ENCODE results near the gene CFAP299. TPM values are rescaled to one million over a fixed set of nuclear protein-coding genes. Genes with fewer than 3 reads are reported as not detected.

The CFAP299 gene
- total RNA-seq, 1 donor from 2014 or later, result not detected

GRCh38 chr4:80486603-80487002 lies 151.1 kb downstream of the CFAP299 start:
- no peaks in the 10 kb centered on the region for H3K27me3 Mint-ChIP-seq (ENCODE audit: low read depth)
- H3K4me1 Mint-ChIP-seq, result no peaks in the 10 kb centered on the region
- TF ChIP-seq CTCF (conservative IDR thresholded peaks at IDR 0.05), result no peak
- no peak overlapping the region for H3K27ac Mint-ChIP-seq (ENCODE audit: unreplicated experiment)
- no peak for DNase-seq (ENCODE audit: low read depth, low spot score)
- H3K4me3 Mint-ChIP-seq, result no peak overlapping the region
- no peaks in the 10 kb centered on the region for H3K36me3 Mint-ChIP-seq (ENCODE audit: low read depth)
- no peaks in the 10 kb centered on the region for H3K9me3 Mint-ChIP-seq

- no peaks in the 10 kb centered on the region for H3K27me3 Mint-ChIP-seq (ENCODE audit: low read depth)
- H3K4me3 Mint-ChIP-seq, result no peak overlapping the region
- TF ChIP-seq CTCF (conservative IDR thresholded peaks at IDR 0.05), result no peak
- H3K36me3 Mint-ChIP-seq (ENCODE audit: low read depth), result peaks cover 5% of the 10 kb centered on the region
- H3K9me3 Mint-ChIP-seq, result peaks cover 7% of the 10 kb centered on the region
- DNase-seq (ENCODE audit: low read depth, low spot score), result no peak
- no peaks in the 10 kb centered on the region for H3K4me1 Mint-ChIP-seq
- H3K27ac Mint-ChIP-seq (ENCODE audit: unreplicated experiment), result no peak overlapping the region
Observed at GRCh38 chr4:80489798-80490197, 154.3 kb downstream of the CFAP299 start.

- Mint-ChIP-seq H3K4me3 (no peak overlapping the region), H3K4me1 (no peaks in the 10 kb centered on the region), H3K9me3 (peaks cover 16% of the 10 kb centered on the region), H3K27ac (ENCODE audit: unreplicated experiment) (no peak overlapping the region), H3K27me3 (ENCODE audit: low read depth) (no peaks in the 10 kb centered on the region), H3K36me3 (ENCODE audit: low read depth) (peaks cover 5% of the 10 kb centered on the region)
- no peak for TF ChIP-seq CTCF (conservative IDR thresholded peaks at IDR 0.05)
- no peak for DNase-seq (ENCODE audit: low read depth, low spot score)
Observed at GRCh38 chr4:80492761-80493160, 157.2 kb downstream of the CFAP299 start.

GRCh38 chr4:80495865-80496264 lies 160.3 kb downstream of the CFAP299 start:
- no peak for DNase-seq (ENCODE audit: low read depth, low spot score)
- Mint-ChIP-seq H3K27me3 (ENCODE audit: low read depth) (no peaks in the 10 kb centered on the region), H3K27ac (ENCODE audit: unreplicated experiment) (no peak overlapping the region), H3K4me3 (no peak overlapping the region), H3K36me3 (ENCODE audit: low read depth) (peaks cover 5% of the 10 kb centered on the region), H3K9me3 (peaks cover 20% of the 10 kb centered on the region), H3K4me1 (no peaks in the 10 kb centered on the region)
- TF ChIP-seq CTCF (conservative IDR thresholded peaks at IDR 0.05), result no peak

GRCh38 chr4:80498725-80499124 lies 163.2 kb downstream of the CFAP299 start:
- no peak for DNase-seq (ENCODE audit: low read depth, low spot score)
- Mint-ChIP-seq H3K27me3 (ENCODE audit: low read depth) (peaks cover 5% of the 10 kb centered on the region), H3K9me3 (peaks cover 16% of the 10 kb centered on the region), H3K4me1 (no peaks in the 10 kb centered on the region), H3K27ac (ENCODE audit: unreplicated experiment) (no peak overlapping the region), H3K36me3 (ENCODE audit: low read depth) (no peaks in the 10 kb centered on the region), H3K4me3 (no peak overlapping the region)
- no peak for TF ChIP-seq CTCF (conservative IDR thresholded peaks at IDR 0.05)

- TF ChIP-seq CTCF (conservative IDR thresholded peaks at IDR 0.05), result no peak
- no peaks in the 10 kb centered on the region for H3K36me3 Mint-ChIP-seq (ENCODE audit: low read depth)
- no peak for DNase-seq (ENCODE audit: low read depth, low spot score)
- no peaks in the 10 kb centered on the region for H3K4me1 Mint-ChIP-seq
- no peak overlapping the region for H3K27ac Mint-ChIP-seq (ENCODE audit: unreplicated experiment)
- H3K27me3 Mint-ChIP-seq (ENCODE audit: low read depth), result peaks cover 5% of the 10 kb centered on the region
- no peak overlapping the region for H3K4me3 Mint-ChIP-seq
- H3K9me3 Mint-ChIP-seq, result peaks cover 12% of the 10 kb centered on the region
Observed at GRCh38 chr4:80500613-80501012, 165.1 kb downstream of the CFAP299 start.

Data from neural crest cell (in vitro differentiated cells).